NOMO-1 treated with dmso at 0.1 percent for 144 hours (cell line): ENCODE data around the gene SYNJ2BP.
"Not testable (repeated sequence)": the region's sequence is repeated elsewhere in the genome, so short reads cannot be mapped to it uniquely, and the experiment has no call there.

Source experiments
- DNase-seq: peaks from one replicate; lab custom pipeline; 2025; ENCODE audit not compliant: unreplicated experiment; lab: John Stamatoyannopoulos, UW

The SYNJ2BP gene

DNA sequence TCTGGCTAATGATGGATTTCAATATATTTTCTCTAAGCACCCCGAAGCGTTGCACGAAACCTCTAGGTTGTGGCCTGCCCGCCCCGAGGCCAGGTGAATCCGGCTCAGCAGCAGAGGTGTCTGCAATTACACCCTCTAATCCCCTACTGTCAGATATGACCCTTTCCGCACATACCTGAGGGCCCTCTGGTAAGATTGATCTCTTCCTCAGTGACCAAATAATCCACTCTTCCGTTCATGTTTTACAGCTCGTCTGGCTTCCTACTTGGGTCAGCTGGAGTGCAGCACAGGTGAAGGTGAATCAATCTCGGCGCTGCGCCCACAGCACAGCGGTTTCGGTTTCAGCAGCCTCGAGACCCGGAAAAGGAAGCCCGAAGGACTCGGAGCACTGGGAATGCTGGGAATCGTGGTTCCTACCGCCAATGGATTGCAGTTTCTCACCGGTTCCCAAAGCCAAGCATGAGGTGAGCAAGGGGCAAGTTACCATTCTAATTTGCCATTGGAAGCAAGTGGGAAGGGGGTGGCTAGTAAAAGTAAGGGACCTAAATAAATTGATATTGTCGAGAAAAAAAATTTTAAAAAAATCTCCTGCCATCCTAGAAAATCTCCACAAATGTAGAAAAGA is at the start of gene SYNJ2BP:
Gene SYNJ2BP (minus strand): TSS at position 366 of the 625 bp plus-strand sequence. CDS start 127 bp downstream, at position 239.
- no peak for DNase-seq

GRCh38 chr14:70454731-70455130 is 37.8 kb upstream of the SYNJ2BP start:
- DNase-seq, result no peak

- no peak for DNase-seq
Observed at GRCh38 chr14:70451874-70452273, 35.0 kb upstream of the SYNJ2BP start, which contains the start of gene ADAM21. Gene ADAM21 (plus strand): TSS chr14:70452174. CDS start chr14:70457500, 5,326 bp downstream.

DNA sequence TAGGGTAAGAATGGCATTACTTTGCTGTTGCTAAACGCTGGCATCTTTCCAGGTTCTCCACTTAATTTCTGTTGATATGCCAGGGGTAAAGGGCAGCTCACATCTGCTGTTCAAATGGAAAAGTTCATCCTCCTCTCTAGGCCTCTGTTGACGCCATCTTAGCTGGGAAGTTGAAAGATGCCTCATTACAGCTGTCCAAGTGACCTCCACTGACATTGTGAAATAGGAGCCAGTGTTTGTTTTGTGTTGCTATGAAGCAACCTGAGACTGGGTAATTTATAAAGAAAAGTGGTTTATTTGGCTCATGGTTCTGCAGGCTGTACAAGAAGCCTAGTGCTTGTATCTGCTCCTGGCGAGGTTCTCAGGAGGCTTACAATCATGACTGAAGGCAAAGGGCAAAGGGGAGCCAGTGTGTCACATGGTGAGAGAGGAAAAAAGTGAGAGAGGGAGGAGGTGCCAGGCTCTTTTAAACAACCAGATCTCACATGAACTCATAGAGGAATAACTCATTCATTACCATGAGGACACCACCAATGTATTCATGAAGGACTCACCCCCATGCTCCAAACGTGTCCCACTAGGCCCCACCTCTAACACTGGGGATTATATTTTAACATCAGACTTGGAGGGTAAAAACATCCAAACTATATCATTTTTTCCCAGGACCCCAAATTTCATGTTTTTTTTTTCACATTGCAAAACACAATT is 31.9 kb upstream of the SYNJ2BP start:
- DNase-seq, result no peak

DNA sequence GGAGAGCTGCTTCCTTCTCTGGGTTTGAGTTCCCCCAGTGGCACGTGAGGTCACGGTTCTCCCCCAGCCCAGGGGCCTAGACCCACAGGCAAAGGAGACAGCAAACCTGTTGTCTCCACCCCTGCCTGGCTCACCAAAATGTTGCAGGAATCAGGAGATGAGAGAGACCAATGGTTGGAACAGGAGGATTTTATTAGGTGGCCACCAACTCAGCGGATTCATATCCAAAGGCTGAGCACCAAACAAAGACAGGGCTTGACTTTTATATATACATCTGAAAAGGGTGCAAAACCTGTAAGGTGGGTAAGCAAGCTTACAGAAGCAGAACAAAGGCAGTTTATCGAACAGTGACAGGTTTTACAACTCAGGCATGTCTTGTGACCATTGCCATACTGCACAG is 25.9 kb upstream of the SYNJ2BP start:
- DNase-seq, result no peak

GRCh38 chr14:70441641-70442040 is 24.8 kb upstream of the SYNJ2BP start:
- no peak for DNase-seq

DNA sequence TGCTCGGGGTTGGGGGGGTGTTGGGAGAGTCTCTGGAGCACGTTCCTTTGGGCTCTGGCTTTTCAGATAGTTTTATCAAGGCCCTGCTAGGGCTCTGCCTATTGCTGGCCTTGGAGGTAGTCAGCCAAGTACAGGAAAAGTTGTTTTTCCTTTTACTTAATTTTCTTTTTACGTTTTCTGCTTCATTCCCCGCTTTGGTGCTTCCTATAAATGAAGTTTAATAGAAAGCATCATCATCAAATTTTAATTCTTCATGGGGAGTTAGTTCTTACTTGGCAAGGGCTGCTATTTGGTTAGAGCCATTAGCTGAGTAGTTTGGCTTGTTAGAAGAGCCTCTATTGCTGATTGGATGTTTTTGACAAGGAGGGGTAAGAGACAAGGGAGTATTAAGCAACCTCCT is 20.0 kb upstream of the SYNJ2BP start:
- DNase-seq, result no peak

GRCh38 chr14:70426555-70426954 is 9.7 kb upstream of the SYNJ2BP start:
- not testable (repeated sequence) for DNase-seq

DNA sequence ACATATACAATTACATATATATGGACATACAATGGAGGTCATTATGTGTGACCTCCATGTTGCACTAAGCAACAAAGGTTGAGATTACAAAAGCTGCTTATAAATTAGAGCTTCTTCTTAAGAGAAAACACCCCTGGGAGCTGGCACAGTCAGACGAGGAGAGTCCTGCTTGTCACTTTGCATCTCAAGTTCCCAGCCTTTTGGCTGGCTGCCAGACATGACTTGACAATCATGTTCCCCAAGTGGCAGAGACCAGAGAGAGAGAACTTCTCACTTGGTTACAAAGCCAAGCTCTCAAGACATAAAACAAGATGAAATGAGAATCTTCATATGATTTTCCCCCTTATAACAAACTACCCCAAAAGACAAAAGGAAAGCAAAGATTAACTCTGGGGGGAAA is 8.5 kb upstream of the SYNJ2BP start:
- no peak for DNase-seq

GRCh38 chr14:70422538-70422937 is 5.6 kb upstream of the SYNJ2BP start:
- DNase-seq, result no peak

DNA sequence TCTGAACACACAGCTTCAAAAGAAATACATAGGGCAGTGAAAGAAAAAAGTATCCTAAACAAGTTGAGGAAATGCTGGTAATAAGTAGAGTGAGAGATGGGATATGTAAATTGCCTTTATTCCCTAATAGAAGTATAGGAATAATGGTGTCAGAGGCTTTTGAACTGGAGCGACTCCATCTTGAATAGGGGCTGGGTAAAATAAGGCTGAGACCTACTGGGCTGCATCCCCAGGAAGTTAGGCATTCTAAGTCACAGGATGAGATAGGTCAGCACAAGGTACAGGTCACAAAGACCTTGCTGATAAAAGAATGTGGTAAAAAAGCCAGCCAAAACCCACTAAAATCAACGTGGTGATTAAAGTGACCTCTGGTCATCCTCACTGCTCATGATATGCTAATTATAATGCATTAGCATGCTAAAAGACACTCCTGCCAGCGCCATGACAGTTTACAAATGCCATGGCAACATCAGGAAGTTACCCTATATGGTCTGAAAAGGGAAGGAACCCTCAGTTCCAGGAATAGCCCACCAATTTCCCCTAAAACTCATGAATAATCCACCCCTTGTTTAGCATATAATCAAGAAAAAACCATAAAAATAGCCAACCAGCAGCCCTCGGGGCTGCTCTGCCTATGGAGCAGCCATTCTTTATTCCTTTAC is 2.5 kb upstream of the SYNJ2BP start:
- DNase-seq, result not testable (repeated sequence)

- DNase-seq, result no peak
Observed at GRCh38 chr14:70416338-70416724, 559 bp downstream of the SYNJ2BP start.

- no peak for DNase-seq
Observed at GRCh38 chr14:70415788-70416187, 1.1 kb downstream of the SYNJ2BP start.

GRCh38 chr14:70407621-70408020 is 9.3 kb downstream of the SYNJ2BP start:
- no peak for DNase-seq

- DNase-seq, result not testable (repeated sequence)
Observed at GRCh38 chr14:70406216-70406615, 10.7 kb downstream of the SYNJ2BP start.

DNA sequence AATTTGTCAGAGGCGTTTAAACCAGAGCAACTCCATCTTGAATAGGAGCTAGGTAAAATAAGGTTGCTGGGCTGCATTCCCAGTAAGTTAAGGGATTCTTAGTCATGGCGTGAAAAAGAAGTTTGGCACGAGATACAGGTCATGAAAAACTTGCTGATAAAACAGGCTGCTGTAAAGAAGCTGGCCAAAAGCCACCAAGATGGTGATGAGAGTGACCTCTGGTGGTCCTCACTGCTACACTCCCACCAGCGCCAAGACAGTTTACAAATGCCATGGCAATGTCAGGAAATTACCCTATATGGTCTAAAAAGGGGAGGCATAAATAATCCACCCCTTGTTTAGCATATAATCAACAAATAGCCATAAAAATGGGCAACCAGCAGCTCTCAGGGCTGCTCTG is 13.6 kb downstream of the SYNJ2BP start:
- DNase-seq, result not testable (repeated sequence)

DNA sequence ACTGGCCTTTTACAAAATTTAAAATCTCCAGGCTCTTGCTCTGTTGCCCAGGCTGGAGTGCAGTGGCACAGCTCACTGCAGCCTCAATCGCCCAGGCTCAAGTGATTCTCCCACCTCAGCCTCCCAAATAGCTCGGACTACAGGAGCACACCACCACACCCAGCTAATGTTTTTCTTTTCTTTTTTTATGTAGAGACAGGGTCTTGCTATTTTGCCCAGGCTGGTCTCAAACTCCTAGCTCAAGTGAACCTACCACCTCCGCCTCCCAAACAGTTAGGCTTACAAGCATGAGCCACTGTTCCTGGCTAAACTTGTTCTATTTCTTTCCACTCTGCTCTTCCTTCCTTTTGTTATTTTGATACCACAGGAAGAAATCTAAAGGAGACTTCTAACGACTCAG is 15.2 kb downstream of the SYNJ2BP start:
- DNase-seq, result no peak

DNA sequence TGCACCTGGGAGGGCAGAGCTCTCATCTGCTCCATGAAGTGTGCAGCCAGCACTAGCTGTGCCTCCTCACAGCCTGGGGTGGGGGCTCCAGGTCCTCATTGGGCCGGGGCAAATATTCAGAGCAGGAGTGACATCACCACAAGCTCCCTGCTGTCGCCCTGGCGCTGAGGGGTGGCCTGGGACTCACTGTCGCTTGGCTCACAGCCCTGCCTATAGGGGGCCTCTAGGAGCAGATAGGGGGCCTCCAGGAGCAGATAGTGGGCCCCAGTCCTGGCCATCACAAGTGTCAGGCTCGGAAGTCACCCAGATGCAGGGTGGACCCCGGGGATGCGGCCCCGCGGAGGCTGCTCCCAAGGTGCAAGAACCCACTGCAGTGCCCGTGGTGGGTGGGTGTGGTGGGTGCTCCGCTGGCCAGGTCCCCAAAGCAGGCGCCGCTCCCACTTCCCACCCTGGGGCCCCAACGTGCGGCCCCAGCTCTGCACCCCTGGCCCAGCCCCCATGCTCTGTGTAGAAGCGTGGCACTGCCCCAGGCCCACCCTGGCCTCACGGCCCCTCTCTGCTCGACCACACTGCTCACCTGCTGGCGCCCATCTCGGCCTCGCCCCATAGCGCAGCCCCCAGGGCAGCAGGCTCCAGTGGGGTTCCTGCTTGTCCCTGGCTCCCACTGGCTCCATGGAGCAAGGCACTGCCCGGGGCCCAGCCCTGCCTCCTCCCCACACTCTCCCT is 18.0 kb downstream of the SYNJ2BP start:
- DNase-seq, result no peak

- DNase-seq, result no peak
Observed at GRCh38 chr14:70398280-70398679, 18.6 kb downstream of the SYNJ2BP start.

- DNase-seq, result no peak
Observed at GRCh38 chr14:70397746-70398145, 19.1 kb downstream of the SYNJ2BP start.

- no peak for DNase-seq
Observed at GRCh38 chr14:70394674-70395306, 22.1 kb downstream of the SYNJ2BP start.
